Keratinocyte (primary cell): ENCODE results near the gene ZBTB8OS.

Source experiments
- EZH2 ChIP-seq: IDR thresholded peaks from one replicate; pipeline ENCODE4 v1.6.1; 2012; ENCODE audit warnings: inconsistent platforms, mild to moderate bottlenecking, low read length, moderate library complexity
- TF ChIP-seq, protein P1 (sequence below), 3 experiments: IDR thresholded peaks in 1 of 3; conservative IDR thresholded peaks in 1 of 3; optimal IDR thresholded peaks in 1 of 3; 2 replicates in 2 of 3; 3 replicates in 1 of 3; pipeline versions ENCODE3 to v1.5.1; 2011; ENCODE audit warnings: low read length in 3 of 3, mild to moderate bottlenecking in 3 of 3, moderate library complexity in 2 of 3, control low read depth in 1 of 3, inconsistent platforms in 1 of 3; ENCODE audit not compliant: insufficient read depth in 2 of 3; ENCODE audit errors: extremely low read depth in 1 of 3

DNA sequence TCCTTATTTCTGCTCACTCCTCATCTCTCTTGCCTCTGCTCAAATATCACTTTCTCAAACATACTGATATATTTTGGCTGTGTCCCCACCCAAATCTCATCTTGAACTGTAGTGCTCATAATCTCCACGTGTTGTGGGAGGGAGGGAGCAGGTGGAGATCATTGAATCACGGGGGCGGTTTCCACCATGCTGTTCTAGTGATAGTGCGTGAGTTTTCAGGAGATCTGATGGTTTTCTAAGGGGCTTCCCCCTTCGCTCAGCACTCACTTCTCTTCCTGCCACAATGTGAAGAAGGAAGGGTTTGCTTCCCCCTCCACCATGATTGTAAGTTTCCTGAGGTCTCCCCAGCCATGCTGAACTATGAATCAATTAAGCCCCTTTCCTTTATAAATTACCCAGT, 26.6 kb downstream of the ZBTB8OS start:
- TF ChIP-seq, protein P1, sequence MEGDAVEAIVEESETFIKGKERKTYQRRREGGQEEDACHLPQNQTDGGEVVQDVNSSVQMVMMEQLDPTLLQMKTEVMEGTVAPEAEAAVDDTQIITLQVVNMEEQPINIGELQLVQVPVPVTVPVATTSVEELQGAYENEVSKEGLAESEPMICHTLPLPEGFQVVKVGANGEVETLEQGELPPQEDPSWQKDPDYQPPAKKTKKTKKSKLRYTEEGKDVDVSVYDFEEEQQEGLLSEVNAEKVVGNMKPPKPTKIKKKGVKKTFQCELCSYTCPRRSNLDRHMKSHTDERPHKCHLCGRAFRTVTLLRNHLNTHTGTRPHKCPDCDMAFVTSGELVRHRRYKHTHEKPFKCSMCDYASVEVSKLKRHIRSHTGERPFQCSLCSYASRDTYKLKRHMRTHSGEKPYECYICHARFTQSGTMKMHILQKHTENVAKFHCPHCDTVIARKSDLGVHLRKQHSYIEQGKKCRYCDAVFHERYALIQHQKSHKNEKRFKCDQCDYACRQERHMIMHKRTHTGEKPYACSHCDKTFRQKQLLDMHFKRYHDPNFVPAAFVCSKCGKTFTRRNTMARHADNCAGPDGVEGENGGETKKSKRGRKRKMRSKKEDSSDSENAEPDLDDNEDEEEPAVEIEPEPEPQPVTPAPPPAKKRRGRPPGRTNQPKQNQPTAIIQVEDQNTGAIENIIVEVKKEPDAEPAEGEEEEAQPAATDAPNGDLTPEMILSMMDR (optimal IDR thresholded peaks at IDR 0.05 in 1 of 3, IDR thresholded peaks at IDR 0.05 in 1 of 3, conservative IDR thresholded peaks at IDR 0.05 in 1 of 3; ENCODE audit: extremely low read depth in 1 of 3, insufficient read depth in 2 of 3, low read length in 3 of 3): no peak
- no peak for TF ChIP-seq EZH2
